GM12878 (cell line): Measurements from ENCODE around the gene NKAIN4. TPM values are rescaled to one million over a fixed set of nuclear protein-coding genes. Genes with fewer than 3 reads are reported as not detected.

Source experiments
- ATAC-seq: fragments of 200-7000 bp; cut with Tn5 transposase; 3 replicates; pipeline ENCODE4 v1.9.1; 2020; ENCODE audit warnings: mild to moderate bottlenecking, moderate library complexity
- BruUV-seq: library from RNA; stranded (reverse); fragments of 400-500 nt; replicated peaks from 2 replicates; lab custom pipeline; 2021; lab: Mats Ljungman, UMichigan
- CTCF ChIA-PET: fragments of 300-600 bp; sonication (Branson Sonifier 250); formaldehyde crosslinking; extraction: SDS; loops from one replicate; lab custom pipeline; 2021; ENCODE audit warnings: inconsistent platforms; lab: Yijun Ruan, JAX
- POLR2A ChIA-PET: fragments of 350-600 bp; formaldehyde crosslinking; extraction: SDS; loops from one replicate; lab custom pipeline; 2021; ENCODE audit warnings: inconsistent platforms; lab: Charles Lee
- RAD21 ChIA-PET: fragments of 300-600 bp; sonication (Branson Sonifier 250); formaldehyde crosslinking; loops from one replicate; lab custom pipeline; 2023; ENCODE audit warnings: antibody characterized with exemption; ENCODE audit not compliant: unreplicated experiment; lab: Charles Lee
- SMC1A ChIA-PET: fragments of 300-600 bp; sonication (Branson Sonifier 250); formaldehyde crosslinking; loops from one replicate; lab custom pipeline; 2023; ENCODE audit not compliant: unreplicated experiment, uncharacterized antibody; lab: Charles Lee
- DNase-seq: peaks from one replicate; pipeline ENCODE4 v3.0.0-alpha.2; 2011; ENCODE audit warnings: low read depth, low spot score
- FAIRE-seq: peaks from 3 replicates; lab custom pipeline; 2011; peaks lifted over from hg19 to GRCh38; lab: Jason Lieb, UNC
- H2AFZ ChIP-seq: 2 replicates; pipeline ENCODE4 v1.6.0; 2011; ENCODE audit warnings: low read depth, low read length, control low read depth; ENCODE audit not compliant: control insufficient read depth
- H3K27ac ChIP-seq: 2 replicates; pipeline ENCODE4 v1.5.1; 2011; ENCODE audit warnings: control low read depth; ENCODE audit not compliant: control insufficient read depth, insufficient read depth
- H3K27me3 ChIP-seq, 2 experiments: replicated peaks in 1 of 2; 2 replicates each; pipeline versions ENCODE4 v1.6.0 to v1.6.1; 2011; ENCODE audit warnings: low read length in 1 of 2; ENCODE audit not compliant: control insufficient read depth in 2 of 2, insufficient read depth in 2 of 2
- H3K36me3 ChIP-seq, 2 experiments: 2 replicates each; pipeline ENCODE4 v1.5.1; 2011; ENCODE audit warnings: low read length in 1 of 2; ENCODE audit not compliant: control insufficient read depth in 2 of 2, insufficient read depth in 2 of 2
- H3K4me1 ChIP-seq: 2 replicates; pipeline ENCODE4 v1.6.1; 2011; ENCODE audit warnings: mild to moderate bottlenecking, low read length, moderate library complexity, mixed read lengths; ENCODE audit not compliant: control insufficient read depth, insufficient read depth
- H3K4me2 ChIP-seq: 2 replicates; pipeline ENCODE4 v1.6.0; 2011; ENCODE audit warnings: control low read depth; ENCODE audit not compliant: control insufficient read depth, insufficient read depth
- H3K4me3 ChIP-seq: fragments of 200-600 bp; sonication (generic); 2 replicates; pipeline ENCODE4 v1.5.1; 2016
- H3K79me2 ChIP-seq: 2 replicates; pipeline ENCODE4 v1.6.0; 2011; ENCODE audit warnings: low read length; ENCODE audit not compliant: control insufficient read depth, insufficient read depth
- H3K9ac ChIP-seq: 2 replicates; pipeline ENCODE4 v1.8.0; 2011; ENCODE audit warnings: low read length, control low read depth, mixed read lengths; ENCODE audit not compliant: control insufficient read depth, insufficient read depth
- H3K9me3 ChIP-seq: replicated peaks from 3 replicates; pipeline ENCODE4 v1.5.1; 2011; ENCODE audit warnings: mild to moderate bottlenecking, low read length; ENCODE audit not compliant: control insufficient read depth, insufficient read depth
- H4K20me1 ChIP-seq: 2 replicates; pipeline ENCODE4 v1.6.0; 2011; ENCODE audit not compliant: control insufficient read depth, insufficient read depth
- BHLHE40 ChIP-seq, 2 experiments: fragments of 450-650 bp in 1 of 2; IDR thresholded peaks; 2 replicates each; pipeline ENCODE4 v1.6.1; 2011 to 2017; ENCODE audit warnings: low read depth in 2 of 2, borderline replicate concordance in 1 of 2, improper control_type of control experiment in 1 of 2, low read length in 1 of 2, mild to moderate bottlenecking in 1 of 2
- CBFB ChIP-seq: IDR thresholded peaks from 2 replicates; pipeline ENCODE4 v1.6.1; 2016; ENCODE audit warnings: antibody characterized with exemption, low read depth
- CHD2 ChIP-seq: IDR thresholded peaks from 2 replicates; pipeline ENCODE4 v1.6.1; 2011; ENCODE audit warnings: low read depth, low read length, improper control_type of control experiment, borderline replicate concordance
- CREB1 ChIP-seq: IDR thresholded peaks from 2 replicates; pipeline ENCODE4 v1.6.1; 2012; ENCODE audit warnings: low read depth, mild to moderate bottlenecking, inconsistent platforms
- HCFC1 ChIP-seq: fragments of 150-350 bp; IDR thresholded peaks from 2 replicates; pipeline ENCODE4 v1.6.1; 2014; ENCODE audit warnings: low read length
- PAX8 ChIP-seq: fragments of 450-650 bp; IDR thresholded peaks from 2 replicates; pipeline ENCODE4 v1.6.1; 2017; ENCODE audit warnings: mild to moderate bottlenecking, moderate library complexity
- PML ChIP-seq: IDR thresholded peaks from 2 replicates; pipeline ENCODE4 v1.6.1; 2012; ENCODE audit warnings: low read length, inconsistent platforms
- RAD21 ChIP-seq: IDR thresholded peaks from 2 replicates; pipeline ENCODE4 v1.6.1; 2011; ENCODE audit warnings: mild to moderate bottlenecking, low read depth, low read length, moderate library complexity; ENCODE audit not compliant: insufficient read depth
- RFX5 ChIP-seq: IDR thresholded peaks from 2 replicates; pipeline ENCODE4 v1.6.1; 2011; ENCODE audit warnings: low read depth, low read length, improper control_type of control experiment
- RUNX3 ChIP-seq: IDR thresholded peaks from 2 replicates; pipeline ENCODE4 v1.6.1; 2012; ENCODE audit warnings: low read length, inconsistent platforms
- SP1 ChIP-seq: IDR thresholded peaks from one replicate; pipeline ENCODE4 v1.6.1; 2011; ENCODE audit warnings: low read depth, low read length
- SPI1 ChIP-seq: IDR thresholded peaks from 2 replicates; pipeline ENCODE4 v1.6.1; 2011; ENCODE audit warnings: low read depth, mild to moderate bottlenecking, low read length, moderate library complexity, borderline replicate concordance; ENCODE audit not compliant: insufficient read depth
- WGBS: methylation state at CpG from one replicate; pipeline ENCODE4 v1.1.6; 2016; ENCODE audit warnings: low lambda C conversion rate; ENCODE audit not compliant: insufficient replicate concordance, insufficient coverage; ENCODE audit errors: missing lambda C conversion rate; 5-methylcytosine and 5-hydroxymethylcytosine counted together
- in situ Hi-C: fragments of 300-500 bp; cut with MboI; formaldehyde crosslinking; loops from 9 replicates; pipeline ENCODE4 v1.14.3; 2018; ENCODE audit warnings: mixed read lengths
- intact Hi-C: fragments of 100-400 bp; cut with micrococcal nuclease; formaldehyde crosslinking; loops from one replicate; pipeline ENCODE4 v1.14.2; 2022; ENCODE audit not compliant: unreplicated experiment
- polyA plus RNA-seq, 11 experiments: library from polyadenylated mRNA; depleted of rRNA in 4 of 11; unstranded in 6 of 11; stranded (reverse) in 5 of 11; fragments of >200 nt; fragmentation: Nextera tagmentation in 4 of 11; fragmentation: Illumina TruSeq in 1 of 11; extraction: Ambion mirVana in 4 of 11; extraction: Trizol in 1 of 11; gene quantifications; 1 replicate in 1 of 11; 2 replicates in 10 of 11; pipeline versions ENCODE4 v1.2.1 to v1.2.3, GENCODE V29; 2011 to 2016; ENCODE audit warnings: inconsistent platforms in 2 of 11, missing spikeins in 2 of 11, low read depth in 1 of 11
- total RNA-seq, 4 experiments: library from RNA; depleted of rRNA in 3 of 4; stranded (reverse); fragments of >200 nt in 3 of 4; fragmentation: Illumina TruSeq in 1 of 4; extraction: Trizol in 1 of 4; gene quantifications; 2 replicates each; pipeline versions ENCODE4 v1.2.1 to v1.2.3, GENCODE V29; 2013 to 2021
- TF ChIP-seq, protein P1 (sequence below): fragments of 450-650 bp; formaldehyde crosslinking; IDR thresholded peaks from 2 replicates; pipeline ENCODE4 v1.4.0; 2020; ENCODE audit warnings: mild to moderate bottlenecking, moderate library complexity
- TF ChIP-seq, protein P2 (sequence below): fragments of 450-650 bp; IDR thresholded peaks from 2 replicates; pipeline ENCODE4 v1.6.1; 2016; ENCODE audit warnings: mild to moderate bottlenecking
- TF ChIP-seq, protein P3 (sequence below): fragments of 450-650 bp; conservative IDR thresholded peaks from 2 replicates; pipeline ENCODE4 v1.6.1; 2017; ENCODE audit warnings: mild to moderate bottlenecking, moderate library complexity

The NKAIN4 gene
- total and polyA plus RNA-seq, 10 of the 15 experiments (the other 5 are each of a cell fraction or from before 2014, with no cell fraction given): 0.11 TPM; not detected in 9

DNA sequence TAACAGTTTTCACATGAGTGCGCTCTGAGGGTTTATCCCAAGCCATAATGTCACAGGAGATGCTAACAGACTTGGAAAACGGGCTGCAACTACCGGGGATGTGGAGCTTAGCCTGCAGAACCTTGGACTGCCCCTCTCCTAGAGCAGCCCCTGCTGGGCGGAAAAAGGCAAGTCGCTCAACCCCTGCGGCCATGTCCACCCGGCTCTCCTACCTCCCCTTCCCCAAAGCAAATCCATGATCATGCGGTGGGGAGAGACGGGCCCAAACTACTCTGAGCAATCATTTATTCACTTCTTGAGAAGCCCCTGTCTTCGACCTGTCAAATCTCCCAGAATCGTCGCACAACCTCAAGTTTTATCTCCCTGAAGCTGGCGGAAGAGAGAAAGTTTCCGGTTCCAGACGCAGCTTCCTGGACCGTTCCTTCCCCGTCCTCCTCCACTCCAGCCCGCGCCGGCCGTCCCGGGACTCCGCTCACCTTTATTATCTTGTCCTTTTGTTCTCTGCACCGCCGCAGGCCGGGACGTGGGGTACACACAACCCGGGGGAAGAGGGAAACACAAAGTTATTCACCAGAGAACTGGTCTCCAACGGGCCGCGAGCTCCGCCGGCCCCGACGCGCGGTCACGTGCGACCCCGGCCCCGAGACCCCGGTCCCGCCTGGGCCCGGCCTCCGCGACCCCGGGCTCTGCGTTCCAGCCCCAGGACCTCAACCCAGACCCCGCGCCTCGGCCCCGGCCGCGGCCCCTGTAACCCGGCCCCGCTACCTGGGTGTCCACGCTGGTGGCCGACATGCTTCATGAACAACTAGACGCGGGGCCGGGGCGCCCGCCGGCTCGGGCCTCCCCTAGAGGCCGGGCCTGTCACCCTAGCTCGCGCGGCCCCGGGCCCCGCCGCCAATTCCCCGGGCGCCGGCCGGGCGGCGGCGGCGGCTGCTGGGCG lies 38.9 kb downstream of the NKAIN4 start:
- FAIRE-seq (no peak), ATAC-seq (peak; percentile 41), DNase-seq (no peak)
- 2% methylated on average over 48 of the region's 81 CpGs for WGBS
- peak overlapping the region; percentile 97 for H3K4me2 ChIP-seq
- ChIA-PET POLR2A (interaction anchor here (0.6 to 1.2 kb wide), 3 partner anchors 15 to 802 kb away, joined by 3 to 4 read pairs (median 3); no protein-coding TSS in a partner anchor), RAD21 (interaction anchor here (1.1 to 1.8 kb wide), 4 partner anchors 15 to 243 kb away, joined by 3 to 6 read pairs (median 5); no protein-coding TSS in a partner anchor), SMC1A (interaction anchor here (1.2 kb wide), 1 partner anchor 8 kb away, joined by 3 read pairs; no protein-coding TSS in a partner anchor), CTCF (interaction anchor here (0.9 to 2.2 kb wide), 12 partner anchors 8 to 243 kb away, joined by 3 to 12 read pairs (median 5); no protein-coding TSS in a partner anchor)
- no peaks in the 10 kb centered on the region for H3K27me3 ChIP-seq
- H4K20me1 ChIP-seq: peaks cover 3% of the 10 kb centered on the region; the same call in 1 of the 2 replicates
- H3K4me1 ChIP-seq: peaks cover 15% of the 10 kb centered on the region
- H3K36me3 ChIP-seq: peaks cover 6 to 9% of the 10 kb centered on the region in 2 experiments; a peak in 3 of 4 replicates
- peaks cover 43% of the 10 kb centered on the region for H3K79me2 ChIP-seq
- TSS peak; percentile 64 for BruUV-seq
- H3K9ac ChIP-seq: peak overlapping the region; percentile 96
- in situ Hi-C loops: no loop called here
- H3K9me3 ChIP-seq: no peaks in the 10 kb centered on the region
- peak overlapping the region; percentile 66 for H2AFZ ChIP-seq
- H3K27ac ChIP-seq: peak overlapping the region; percentile 83
- intact Hi-C loops: no loop called here
- peak overlapping the region; percentile 96 for H3K4me3 ChIP-seq
- TF ChIP-seq CHD2: no peak
- TF ChIP-seq SP1: no peak
- TF ChIP-seq RFX5: no peak
- no peak for TF ChIP-seq CBFB
- TF ChIP-seq PML: no peak
- TF ChIP-seq PAX8: no peak
- peak; percentile 38 for TF ChIP-seq RAD21
- TF ChIP-seq, protein P1, sequence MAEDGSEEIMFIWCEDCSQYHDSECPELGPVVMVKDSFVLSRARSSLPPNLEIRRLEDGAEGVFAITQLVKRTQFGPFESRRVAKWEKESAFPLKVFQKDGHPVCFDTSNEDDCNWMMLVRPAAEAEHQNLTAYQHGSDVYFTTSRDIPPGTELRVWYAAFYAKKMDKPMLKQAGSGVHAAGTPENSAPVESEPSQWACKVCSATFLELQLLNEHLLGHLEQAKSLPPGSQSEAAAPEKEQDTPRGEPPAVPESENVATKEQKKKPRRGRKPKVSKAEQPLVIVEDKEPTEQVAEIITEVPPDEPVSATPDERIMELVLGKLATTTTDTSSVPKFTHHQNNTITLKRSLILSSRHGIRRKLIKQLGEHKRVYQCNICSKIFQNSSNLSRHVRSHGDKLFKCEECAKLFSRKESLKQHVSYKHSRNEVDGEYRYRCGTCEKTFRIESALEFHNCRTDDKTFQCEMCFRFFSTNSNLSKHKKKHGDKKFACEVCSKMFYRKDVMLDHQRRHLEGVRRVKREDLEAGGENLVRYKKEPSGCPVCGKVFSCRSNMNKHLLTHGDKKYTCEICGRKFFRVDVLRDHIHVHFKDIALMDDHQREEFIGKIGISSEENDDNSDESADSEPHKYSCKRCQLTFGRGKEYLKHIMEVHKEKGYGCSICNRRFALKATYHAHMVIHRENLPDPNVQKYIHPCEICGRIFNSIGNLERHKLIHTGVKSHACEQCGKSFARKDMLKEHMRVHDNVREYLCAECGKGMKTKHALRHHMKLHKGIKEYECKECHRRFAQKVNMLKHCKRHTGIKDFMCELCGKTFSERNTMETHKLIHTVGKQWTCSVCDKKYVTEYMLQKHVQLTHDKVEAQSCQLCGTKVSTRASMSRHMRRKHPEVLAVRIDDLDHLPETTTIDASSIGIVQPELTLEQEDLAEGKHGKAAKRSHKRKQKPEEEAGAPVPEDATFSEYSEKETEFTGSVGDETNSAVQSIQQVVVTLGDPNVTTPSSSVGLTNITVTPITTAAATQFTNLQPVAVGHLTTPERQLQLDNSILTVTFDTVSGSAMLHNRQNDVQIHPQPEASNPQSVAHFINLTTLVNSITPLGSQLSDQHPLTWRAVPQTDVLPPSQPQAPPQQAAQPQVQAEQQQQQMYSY (CRISPR knock-in tag): no peak
- TF ChIP-seq, protein P2, sequence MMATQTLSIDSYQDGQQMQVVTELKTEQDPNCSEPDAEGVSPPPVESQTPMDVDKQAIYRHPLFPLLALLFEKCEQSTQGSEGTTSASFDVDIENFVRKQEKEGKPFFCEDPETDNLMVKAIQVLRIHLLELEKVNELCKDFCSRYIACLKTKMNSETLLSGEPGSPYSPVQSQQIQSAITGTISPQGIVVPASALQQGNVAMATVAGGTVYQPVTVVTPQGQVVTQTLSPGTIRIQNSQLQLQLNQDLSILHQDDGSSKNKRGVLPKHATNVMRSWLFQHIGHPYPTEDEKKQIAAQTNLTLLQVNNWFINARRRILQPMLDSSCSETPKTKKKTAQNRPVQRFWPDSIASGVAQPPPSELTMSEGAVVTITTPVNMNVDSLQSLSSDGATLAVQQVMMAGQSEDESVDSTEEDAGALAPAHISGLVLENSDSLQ: no peak
- no peak for TF ChIP-seq SPI1
- 0 out of 2 replicates have a peak, but pooled peaks have one; percentile 37 for TF ChIP-seq CREB1
- no peak for TF ChIP-seq RUNX3
- peak; percentile 51 to 79; a peak in 2 of 4 replicates for TF ChIP-seq BHLHE40 (IDR thresholded peaks at IDR 0.05; ENCODE audit: borderline replicate concordance in 1 of 2, low read depth in 2 of 2, low read length in 1 of 2)
- TF ChIP-seq HCFC1: no peak
- TF ChIP-seq, protein P3, sequence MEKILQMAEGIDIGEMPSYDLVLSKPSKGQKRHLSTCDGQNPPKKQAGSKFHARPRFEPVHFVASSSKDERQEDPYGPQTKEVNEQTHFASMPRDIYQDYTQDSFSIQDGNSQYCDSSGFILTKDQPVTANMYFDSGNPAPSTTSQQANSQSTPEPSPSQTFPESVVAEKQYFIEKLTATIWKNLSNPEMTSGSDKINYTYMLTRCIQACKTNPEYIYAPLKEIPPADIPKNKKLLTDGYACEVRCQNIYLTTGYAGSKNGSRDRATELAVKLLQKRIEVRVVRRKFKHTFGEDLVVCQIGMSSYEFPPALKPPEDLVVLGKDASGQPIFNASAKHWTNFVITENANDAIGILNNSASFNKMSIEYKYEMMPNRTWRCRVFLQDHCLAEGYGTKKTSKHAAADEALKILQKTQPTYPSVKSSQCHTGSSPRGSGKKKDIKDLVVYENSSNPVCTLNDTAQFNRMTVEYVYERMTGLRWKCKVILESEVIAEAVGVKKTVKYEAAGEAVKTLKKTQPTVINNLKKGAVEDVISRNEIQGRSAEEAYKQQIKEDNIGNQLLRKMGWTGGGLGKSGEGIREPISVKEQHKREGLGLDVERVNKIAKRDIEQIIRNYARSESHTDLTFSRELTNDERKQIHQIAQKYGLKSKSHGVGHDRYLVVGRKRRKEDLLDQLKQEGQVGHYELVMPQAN: no peak; the same call in 1 of the 2 replicates
